ENCODE measurements around the gene MAP2K5. TPM values are rescaled to one million over a fixed set of nuclear protein-coding genes. Genes with fewer than 3 reads are reported as not detected.

The MAP2K5 gene
- total and polyA plus RNA-seq, 9 of the 15 experiments (the other 6 are each of a cell fraction or from before 2014, with no cell fraction given): 0.41 to 16.5 (median 7.5) TPM

DNA sequence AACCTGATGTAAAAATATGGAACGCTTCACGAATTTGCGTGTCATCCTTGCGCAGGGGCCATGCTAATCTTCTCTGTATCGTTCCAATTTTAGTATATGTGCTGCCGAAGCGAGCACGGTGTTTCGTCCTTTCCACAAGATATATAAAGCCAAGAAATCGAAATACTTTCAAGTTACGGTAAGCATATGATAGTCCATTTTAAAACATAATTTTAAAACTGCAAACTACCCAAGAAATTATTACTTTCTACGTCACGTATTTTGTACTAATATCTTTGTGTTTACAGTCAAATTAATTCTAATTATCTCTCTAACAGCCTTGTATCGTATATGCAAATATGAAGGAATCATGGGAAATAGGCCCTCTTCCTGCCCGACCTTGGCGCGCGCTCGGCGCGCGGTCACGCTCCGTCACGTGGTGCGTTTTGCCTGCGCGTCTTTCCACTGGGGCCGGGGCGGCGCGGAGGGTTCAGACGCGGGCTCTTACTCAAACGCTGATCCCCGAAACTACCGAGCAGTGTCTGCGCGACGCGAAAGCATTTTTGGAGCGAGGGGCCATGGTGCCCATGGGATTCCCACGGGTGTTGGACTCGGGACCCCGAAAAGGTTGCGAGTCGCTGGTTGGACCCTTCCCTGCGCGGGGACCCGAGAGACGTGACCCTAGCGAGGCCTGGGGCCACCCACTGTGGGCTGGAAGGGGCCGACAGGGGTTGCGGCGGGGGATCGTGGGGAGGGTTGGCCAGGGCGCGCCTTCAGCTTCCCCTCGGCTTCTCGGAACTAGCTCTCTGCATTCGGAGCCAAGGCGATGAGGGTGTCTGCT is 297.6 kb downstream of the MAP2K5 start, which contains the start of gene RNU6-1 (continued):
- TF ChIP-seq ZNF592 (IDR thresholded peaks at IDR 0.05) (peak; percentile 92), KDM4B (IDR thresholded peaks at IDR 0.05; ENCODE audit: borderline replicate concordance in 2 of 2, low read depth in 1 of 2) (no peak), ZBTB1 (CRISPR knock-in tag; IDR thresholded peaks at IDR 0.05; ENCODE audit: borderline replicate concordance, low read depth) (no peak), ZFX (CRISPR knock-in tag; IDR thresholded peaks at IDR 0.05) (peak; percentile 87), HCFC1 (IDR thresholded peaks at IDR 0.05; ENCODE audit: low read depth, low read length) (peak; percentile 47; the same call in 1 of the 2 replicates), MTF1 (CRISPR knock-in tag; IDR thresholded peaks at IDR 0.05; ENCODE audit: borderline replicate concordance) (no peak), EP300 (IDR thresholded peaks at IDR 0.05; ENCODE audit: low read length) (no peak; the same call in 1 of the 2 replicates), HNRNPLL (IDR thresholded peaks at IDR 0.05; ENCODE audit: low read depth, low read length, poor library complexity, severe bottlenecking) (peak; percentile 37), HNRNPL (IDR thresholded peaks at IDR 0.05; ENCODE audit: low read depth, low read length) (no peak), HNRNPK (IDR thresholded peaks at IDR 0.05; ENCODE audit: low read depth, low read length, poor library complexity, severe bottlenecking) (no peak), BRF1 (IDR thresholded peaks at IDR 0.05; ENCODE audit: borderline replicate concordance, extremely low read depth, insufficient read length) (no peak), DEAF1 (CRISPR knock-in tag; IDR thresholded peaks at IDR 0.05) (no peak; the same call in 1 of the 2 replicates), PKNOX1 (IDR thresholded peaks at IDR 0.05) (no peak), RBM34 (IDR thresholded peaks at IDR 0.05; ENCODE audit: borderline replicate concordance, insufficient read depth, low read length) (no peak), ELF4 (CRISPR knock-in tag; IDR thresholded peaks at IDR 0.05) (no peak), NR4A1 (CRISPR knock-in tag; IDR thresholded peaks at IDR 0.05) (no peak), NR4A1 (tag; IDR thresholded peaks at IDR 0.05) (no peak; the same call in 1 of the 2 replicates)
- TF ChIP-seq, protein P1, sequence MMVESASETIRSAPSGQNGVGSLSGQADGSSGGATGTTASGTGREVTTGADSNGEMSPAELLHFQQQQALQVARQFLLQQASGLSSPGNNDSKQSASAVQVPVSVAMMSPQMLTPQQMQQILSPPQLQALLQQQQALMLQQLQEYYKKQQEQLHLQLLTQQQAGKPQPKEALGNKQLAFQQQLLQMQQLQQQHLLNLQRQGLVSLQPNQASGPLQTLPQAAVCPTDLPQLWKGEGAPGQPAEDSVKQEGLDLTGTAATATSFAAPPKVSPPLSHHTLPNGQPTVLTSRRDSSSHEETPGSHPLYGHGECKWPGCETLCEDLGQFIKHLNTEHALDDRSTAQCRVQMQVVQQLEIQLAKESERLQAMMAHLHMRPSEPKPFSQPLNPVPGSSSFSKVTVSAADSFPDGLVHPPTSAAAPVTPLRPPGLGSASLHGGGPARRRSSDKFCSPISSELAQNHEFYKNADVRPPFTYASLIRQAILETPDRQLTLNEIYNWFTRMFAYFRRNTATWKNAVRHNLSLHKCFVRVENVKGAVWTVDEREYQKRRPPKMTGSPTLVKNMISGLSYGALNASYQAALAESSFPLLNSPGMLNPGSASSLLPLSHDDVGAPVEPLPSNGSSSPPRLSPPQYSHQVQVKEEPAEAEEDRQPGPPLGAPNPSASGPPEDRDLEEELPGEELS (CRISPR knock-in tag; IDR thresholded peaks at IDR 0.05; ENCODE audit: borderline replicate concordance): no peak; the same call in 1 of the 2 replicates
